Endothelial cell (in vitro differentiated cells): ENCODE results near the gene STYX. TPM values are rescaled to one million over a fixed set of nuclear protein-coding genes. Genes with fewer than 3 reads are reported as not detected.

Source experiments
- DNase-seq: peaks from one replicate; pipeline ENCODE4 v3.0.0; 2021; ENCODE audit warnings: low spot score
- H3K27ac Mint-ChIP-seq: one replicate; pipeline ENCODE4 v1.8.0; 2021; ENCODE audit warnings: mixed read lengths, inconsistent platforms; ENCODE audit not compliant: unreplicated experiment
- H3K27me3 Mint-ChIP-seq: one replicate; pipeline ENCODE4 v1.8.0; 2021; ENCODE audit warnings: mild to moderate bottlenecking, moderate library complexity, mixed read lengths, inconsistent platforms; ENCODE audit not compliant: unreplicated experiment
- H3K36me3 Mint-ChIP-seq: one replicate; pipeline ENCODE4 v1.8.0; 2021; ENCODE audit warnings: mild to moderate bottlenecking, low read depth, mixed read lengths, inconsistent platforms; ENCODE audit not compliant: unreplicated experiment
- H3K4me1 Mint-ChIP-seq: one replicate; pipeline ENCODE4 v1.8.0; 2021; ENCODE audit warnings: mild to moderate bottlenecking, mixed read lengths, inconsistent platforms; ENCODE audit not compliant: unreplicated experiment
- H3K4me3 Mint-ChIP-seq: one replicate; pipeline ENCODE4 v1.8.0; 2021; ENCODE audit warnings: mild to moderate bottlenecking, mixed read lengths, inconsistent platforms; ENCODE audit not compliant: unreplicated experiment
- H3K9me3 Mint-ChIP-seq: one replicate; pipeline ENCODE4 v1.8.0; 2021; ENCODE audit warnings: mixed read lengths, inconsistent platforms; ENCODE audit not compliant: unreplicated experiment
- total RNA-seq: library from RNA; stranded (reverse); fragmentation: NEBNext Ultra II Directional; extraction: Animal tissue kit (Norgen Biotek cat#: 25700); gene quantifications from one replicate; pipeline ENCODE4 v1.2.1, GENCODE V29; 2021; ENCODE audit not compliant: unreplicated experiment
- TF ChIP-seq, protein P1 (sequence below): fragments of 200-600 bp; sonication (generic); IDR thresholded peaks from one replicate; pipeline ENCODE4 v1.5.0; 2021; ENCODE audit warnings: antibody characterized with exemption; ENCODE audit not compliant: unreplicated experiment

The STYX gene
- total RNA-seq, 1 donor from 2014 or later: 17.0 TPM

DNA sequence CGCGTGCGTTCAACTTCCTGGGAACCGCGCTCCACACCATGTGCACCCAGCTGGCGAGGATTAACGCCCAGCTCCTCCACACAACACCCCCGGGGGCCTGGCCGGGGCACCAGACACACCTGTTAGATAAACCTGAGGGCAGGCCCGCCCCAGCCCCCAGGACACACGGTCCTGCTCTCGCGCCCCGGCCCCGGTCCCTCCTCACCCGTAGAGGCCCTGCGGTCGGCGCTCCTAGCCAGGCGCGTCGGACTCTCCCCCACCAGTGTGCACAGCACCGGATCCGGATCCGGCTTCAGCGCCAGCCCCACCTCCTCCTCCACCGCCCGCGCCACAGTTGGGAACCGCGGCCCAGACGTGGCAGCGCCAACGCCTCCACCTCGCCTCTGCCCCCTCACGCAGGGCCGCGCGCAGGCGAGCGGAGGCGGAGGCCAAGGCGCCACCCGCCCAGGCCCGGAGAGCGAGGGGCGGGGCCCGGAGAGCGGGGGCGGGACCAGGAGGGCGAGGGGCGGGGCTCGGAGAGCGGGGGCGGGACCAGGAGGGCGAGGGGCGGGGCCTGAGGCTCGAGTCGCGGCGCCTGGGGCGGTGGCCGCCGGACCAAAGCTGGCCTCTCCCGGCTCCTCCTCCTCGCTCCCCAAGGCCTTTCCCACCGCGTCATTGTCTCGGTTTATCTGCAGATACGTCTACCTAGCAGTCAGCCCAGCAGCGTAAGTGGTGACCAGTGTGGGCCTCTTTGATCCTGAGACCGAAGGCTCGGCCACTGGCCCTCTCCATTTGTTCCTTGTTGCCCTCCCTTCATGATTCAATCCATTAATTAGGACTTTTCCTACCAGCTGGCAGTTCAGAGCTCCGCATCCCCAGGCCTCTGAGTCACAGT, 61.5 kb downstream of the STYX start, which contains the start of gene GNPNAT1:
GNPNAT1 (minus strand) TSS at position 385 of the 874 bp plus-strand sequence. CDS start 6,957 bp downstream, outside the sequence.
- Mint-ChIP-seq H3K27ac (peak within 1 kb of the TSS; percentile 96), H3K36me3 (peaks cover 3% of the 10 kb centered on the region), H3K4me3 (peak within 1 kb of the TSS; percentile 93), H3K27me3 (peaks cover 10% of the 10 kb centered on the region), H3K4me1 (peaks cover 18% of the 10 kb centered on the region), H3K9me3 (no peaks in the 10 kb centered on the region)
- peak; percentile 84 for DNase-seq
- TF ChIP-seq, protein P1, sequence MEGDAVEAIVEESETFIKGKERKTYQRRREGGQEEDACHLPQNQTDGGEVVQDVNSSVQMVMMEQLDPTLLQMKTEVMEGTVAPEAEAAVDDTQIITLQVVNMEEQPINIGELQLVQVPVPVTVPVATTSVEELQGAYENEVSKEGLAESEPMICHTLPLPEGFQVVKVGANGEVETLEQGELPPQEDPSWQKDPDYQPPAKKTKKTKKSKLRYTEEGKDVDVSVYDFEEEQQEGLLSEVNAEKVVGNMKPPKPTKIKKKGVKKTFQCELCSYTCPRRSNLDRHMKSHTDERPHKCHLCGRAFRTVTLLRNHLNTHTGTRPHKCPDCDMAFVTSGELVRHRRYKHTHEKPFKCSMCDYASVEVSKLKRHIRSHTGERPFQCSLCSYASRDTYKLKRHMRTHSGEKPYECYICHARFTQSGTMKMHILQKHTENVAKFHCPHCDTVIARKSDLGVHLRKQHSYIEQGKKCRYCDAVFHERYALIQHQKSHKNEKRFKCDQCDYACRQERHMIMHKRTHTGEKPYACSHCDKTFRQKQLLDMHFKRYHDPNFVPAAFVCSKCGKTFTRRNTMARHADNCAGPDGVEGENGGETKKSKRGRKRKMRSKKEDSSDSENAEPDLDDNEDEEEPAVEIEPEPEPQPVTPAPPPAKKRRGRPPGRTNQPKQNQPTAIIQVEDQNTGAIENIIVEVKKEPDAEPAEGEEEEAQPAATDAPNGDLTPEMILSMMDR: no peak

DNA sequence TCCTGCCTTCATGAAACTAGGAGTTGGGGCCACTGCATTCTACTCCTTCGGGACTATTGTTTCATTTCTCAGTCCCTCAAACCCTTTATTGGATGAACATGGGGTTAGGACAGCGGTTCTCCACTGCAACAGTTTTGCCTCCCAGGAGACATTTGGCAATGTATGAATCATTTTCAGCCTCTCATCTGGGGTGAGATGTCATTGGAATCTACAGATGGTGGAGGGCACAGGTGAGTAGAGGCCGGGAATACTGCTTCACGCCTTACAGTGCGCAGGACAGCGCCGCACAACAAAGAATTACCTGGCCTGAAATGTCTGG, 62.1 kb downstream of the STYX start:
- H3K27ac Mint-ChIP-seq: peak overlapping the region; percentile 96
- no peaks in the 10 kb centered on the region for H3K9me3 Mint-ChIP-seq
- peaks cover 10% of the 10 kb centered on the region for H3K27me3 Mint-ChIP-seq
- peaks cover 18% of the 10 kb centered on the region for H3K4me1 Mint-ChIP-seq
- DNase-seq: no peak
- TF ChIP-seq, protein P1: no peak
- H3K4me3 Mint-ChIP-seq: peak overlapping the region; percentile 92
- peaks cover 3% of the 10 kb centered on the region for H3K36me3 Mint-ChIP-seq

DNA sequence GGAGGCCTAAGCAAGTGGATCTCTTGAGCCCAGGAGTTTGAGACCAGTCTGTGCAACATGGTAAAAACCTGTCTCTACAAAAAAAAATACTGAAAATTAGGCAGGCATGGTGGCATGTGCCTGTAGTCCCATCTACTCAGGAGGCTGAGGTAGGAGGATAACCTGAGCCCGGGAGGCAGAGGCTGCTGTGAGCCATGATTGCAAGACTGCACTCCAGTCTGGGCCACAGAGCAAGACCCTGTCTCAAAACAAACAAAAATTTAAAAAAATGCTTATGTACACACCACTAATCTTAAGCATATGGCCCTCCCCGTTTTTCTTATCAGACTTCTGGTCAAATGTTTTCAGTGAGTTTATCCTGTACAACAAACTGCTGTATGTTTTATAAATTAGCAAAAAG, 63.1 kb downstream of the STYX start:
- Mint-ChIP-seq H3K9me3 (no peaks in the 10 kb centered on the region), H3K27ac (no peak overlapping the region), H3K36me3 (peaks cover 3% of the 10 kb centered on the region), H3K4me3 (no peak overlapping the region), H3K27me3 (peaks cover 10% of the 10 kb centered on the region), H3K4me1 (peaks cover 18% of the 10 kb centered on the region)
- DNase-seq: no peak
- TF ChIP-seq, protein P1: no peak

DNA sequence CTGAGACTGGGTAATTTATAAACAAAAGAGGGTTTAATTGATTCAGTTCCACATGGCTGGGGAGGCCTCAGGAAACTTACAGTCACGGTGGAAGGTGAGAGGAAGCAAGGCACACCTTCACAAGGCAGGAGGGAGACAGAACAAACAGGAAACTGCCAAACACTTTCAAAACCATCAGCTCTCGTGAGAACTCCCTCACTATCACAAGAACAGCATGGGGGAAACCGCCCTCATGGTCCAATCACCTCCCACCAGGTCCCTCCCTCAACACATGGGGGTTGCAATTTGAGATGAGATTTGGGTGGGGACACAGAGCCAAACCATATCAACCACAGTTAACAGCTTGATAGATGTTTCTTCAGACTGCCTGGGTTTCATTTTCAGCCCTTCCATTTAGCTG, 67.7 kb downstream of the STYX start:
- no peak for DNase-seq
- H3K36me3 Mint-ChIP-seq: peaks cover 3% of the 10 kb centered on the region
- TF ChIP-seq, protein P1: no peak
- H3K4me1 Mint-ChIP-seq: no peaks in the 10 kb centered on the region
- H3K27me3 Mint-ChIP-seq: peaks cover 3% of the 10 kb centered on the region
- no peak overlapping the region for H3K27ac Mint-ChIP-seq
- H3K9me3 Mint-ChIP-seq: no peaks in the 10 kb centered on the region
- H3K4me3 Mint-ChIP-seq: no peak overlapping the region

DNA sequence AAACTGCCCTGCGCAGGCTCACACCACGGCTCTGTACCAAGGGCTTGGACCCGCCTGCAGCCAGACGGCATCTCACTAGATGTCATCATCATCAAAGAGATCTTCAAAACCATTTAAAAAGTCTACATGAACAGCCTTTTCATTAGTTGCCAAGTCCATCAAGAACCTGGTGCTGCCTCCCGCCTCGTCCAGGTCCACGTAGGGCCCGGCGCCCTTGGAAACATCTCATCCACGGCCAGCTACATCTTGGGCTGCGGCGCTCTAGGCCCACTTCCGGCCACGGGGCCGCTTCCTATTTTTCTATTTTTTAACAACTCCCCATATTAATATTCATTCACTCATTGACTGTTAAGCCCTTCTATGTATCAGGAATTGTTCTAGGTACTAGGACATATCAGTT, 68.9 kb downstream of the STYX start:
- Mint-ChIP-seq H3K27me3 (peaks cover 3% of the 10 kb centered on the region), H3K36me3 (peaks cover 3% of the 10 kb centered on the region), H3K27ac (no peak overlapping the region), H3K9me3 (no peaks in the 10 kb centered on the region), H3K4me3 (no peak overlapping the region), H3K4me1 (no peaks in the 10 kb centered on the region)
- DNase-seq: no peak
- TF ChIP-seq, protein P1: no peak
